HCT116 (cell line): Measurements from ENCODE around the gene ATAD3A. TPM values are rescaled to one million over a fixed set of nuclear protein-coding genes. Genes with fewer than 3 reads are reported as not detected.
"Not testable (repeated sequence)": the region's sequence is repeated elsewhere in the genome, so short reads cannot be mapped to it uniquely, and the experiment has no call there.

ENCODE experiments used
- ATAC-seq: fragments of 200-7000 bp; cut with Tn5 transposase; 2 replicates; pipeline ENCODE4 v1.9.1; 2020; ENCODE audit warnings: mild to moderate bottlenecking, moderate library complexity
- BruUV-seq: library from RNA; stranded (reverse); fragments of 400-500 nt; replicated peaks from 2 replicates; lab custom pipeline; 2021; lab: Mats Ljungman, UMichigan
- CTCF ChIA-PET: fragments of 300-600 bp; sonication (Branson Sonifier 250); formaldehyde crosslinking; loops from one replicate; lab custom pipeline; 2021; ENCODE audit warnings: antibody characterized with exemption; lab: Charles Lee
- POLR2A ChIA-PET: fragments of 300-600, 350-600 bp; sonication (Branson Sonifier 250); formaldehyde crosslinking; loops from one replicate; lab custom pipeline; 2021; ENCODE audit warnings: antibody characterized with exemption; lab: Charles Lee
- RAD21 ChIA-PET, 2 experiments: fragments of 300-600 bp; sonication (Branson Sonifier 250); formaldehyde crosslinking; loops; one replicate each; lab custom pipeline; 2023; ENCODE audit warnings: low total read pairs in 2 of 2; ENCODE audit not compliant: uncharacterized antibody in 2 of 2, unreplicated experiment in 2 of 2, low non-redundant PET in 1 of 2; lab: Charles Lee
- DNase-seq: peaks from one replicate; pipeline ENCODE4 v3.0.0-alpha.2; 2010; ENCODE audit warnings: low read depth, low spot score
- H2AFZ ChIP-seq: fragments of 200-600 bp; shearing (Covaris generic), sonication (generic); 2 replicates; pipeline ENCODE4 v1.6.1; 2017; ENCODE audit warnings: low read depth, mixed run types, mixed read lengths, antibody characterized with exemption, low read length; ENCODE audit not compliant: poor library complexity, severe bottlenecking
- H3K27ac ChIP-seq: 2 replicates; pipeline ENCODE4 v1.5.1; 2012; ENCODE audit warnings: low read depth, low read length
- H3K27me3 ChIP-seq: fragments of 200-600 bp; sonication (generic); 2 replicates; pipeline ENCODE4 v1.6.1; 2016; ENCODE audit warnings: mixed run types, low read length, mixed read lengths; ENCODE audit not compliant: insufficient read depth
- H3K36me3 ChIP-seq, 2 experiments: fragments of 200-500 bp in 1 of 2; fragments of 200-600 bp in 1 of 2; sonication (Bioruptor generic) in 1 of 2; sonication (generic) in 1 of 2; 2 replicates each; pipeline versions ENCODE4 v1.5.1 to v1.6.1; 2014 to 2016; ENCODE audit warnings: low read length in 2 of 2, inconsistent platforms in 1 of 2, mixed read lengths in 1 of 2, mixed run types in 1 of 2; ENCODE audit not compliant: insufficient read depth in 2 of 2, control insufficient read depth in 1 of 2
- H3K4me1 ChIP-seq, 2 experiments: fragments of 200-600 bp in 1 of 2; sonication (generic) in 1 of 2; 2 replicates each; pipeline versions ENCODE4 v1.5.1 to v1.6.1; 2012 to 2017; ENCODE audit warnings: low read length in 2 of 2, inconsistent platforms in 1 of 2, mild to moderate bottlenecking in 1 of 2, mixed read lengths in 1 of 2, mixed run types in 1 of 2, moderate library complexity in 1 of 2; ENCODE audit not compliant: insufficient read depth in 2 of 2, control insufficient read depth in 1 of 2
- H3K4me2 ChIP-seq: fragments of 200-600 bp; sonication (generic); 2 replicates; pipeline ENCODE4 v1.6.1; 2017; ENCODE audit warnings: mixed run types, low read length, mixed read lengths
- H3K4me3 ChIP-seq, 2 experiments: fragments of 200-600 bp in 1 of 2; sonication (generic) in 1 of 2; replicated peaks in 1 of 2; 2 replicates each; pipeline ENCODE4 v1.5.1; 2011 to 2016; ENCODE audit warnings: low read length in 2 of 2, control low read depth in 1 of 2, low read depth in 1 of 2, mild to moderate bottlenecking in 1 of 2, mixed read lengths in 1 of 2, mixed run types in 1 of 2
- H3K79me2 ChIP-seq: fragments of 200-600 bp; sonication (generic); 2 replicates; pipeline ENCODE4 v1.6.1; 2017; ENCODE audit warnings: mild to moderate bottlenecking, mixed run types, low read length, moderate library complexity, mixed read lengths; ENCODE audit not compliant: insufficient read depth
- H3K9ac ChIP-seq: fragments of 200-600 bp; sonication (generic); 2 replicates; pipeline ENCODE4 v1.6.1; 2016; ENCODE audit warnings: low read length, mixed read lengths
- H3K9me2 ChIP-seq: fragments of 200-600 bp; sonication (generic), shearing (Covaris generic); 2 replicates; pipeline ENCODE4 v1.6.1; 2017; ENCODE audit warnings: mixed run types, mild to moderate bottlenecking, moderate library complexity; ENCODE audit not compliant: insufficient read depth
- H3K9me3 ChIP-seq, 2 experiments: fragments of 200-500 bp in 1 of 2; fragments of 200-600 bp in 1 of 2; sonication (Bioruptor generic) in 1 of 2; sonication (generic) in 1 of 2; 2 replicates each; pipeline ENCODE4 v1.6.1; 2014 to 2017; ENCODE audit warnings: low read length in 2 of 2, mixed read lengths in 2 of 2, inconsistent platforms in 1 of 2, low read depth in 1 of 2, mild to moderate bottlenecking in 1 of 2, mixed run types in 1 of 2, moderate library complexity in 1 of 2; ENCODE audit not compliant: control insufficient read depth in 1 of 2, insufficient read depth in 1 of 2
- H4K20me1 ChIP-seq: fragments of 200-600 bp; sonication (generic), shearing (Covaris generic); 2 replicates; pipeline ENCODE4 v1.6.1; 2017; ENCODE audit warnings: mixed run types, mild to moderate bottlenecking, moderate library complexity; ENCODE audit not compliant: insufficient read depth
- intact Hi-C: fragments of 100-400 bp; cut with micrococcal nuclease; formaldehyde crosslinking; loops from 2 replicates; pipeline ENCODE4 v1.10.0; 2022
- total RNA-seq: library from RNA; stranded (reverse); gene quantifications from one replicate; pipeline ENCODE4 v1.2.1, GENCODE V29; 2021; ENCODE audit not compliant: unreplicated experiment

The ATAD3A gene
- total RNA-seq, 1 experiment from 2014 or later, result 92.3 TPM

DNA sequence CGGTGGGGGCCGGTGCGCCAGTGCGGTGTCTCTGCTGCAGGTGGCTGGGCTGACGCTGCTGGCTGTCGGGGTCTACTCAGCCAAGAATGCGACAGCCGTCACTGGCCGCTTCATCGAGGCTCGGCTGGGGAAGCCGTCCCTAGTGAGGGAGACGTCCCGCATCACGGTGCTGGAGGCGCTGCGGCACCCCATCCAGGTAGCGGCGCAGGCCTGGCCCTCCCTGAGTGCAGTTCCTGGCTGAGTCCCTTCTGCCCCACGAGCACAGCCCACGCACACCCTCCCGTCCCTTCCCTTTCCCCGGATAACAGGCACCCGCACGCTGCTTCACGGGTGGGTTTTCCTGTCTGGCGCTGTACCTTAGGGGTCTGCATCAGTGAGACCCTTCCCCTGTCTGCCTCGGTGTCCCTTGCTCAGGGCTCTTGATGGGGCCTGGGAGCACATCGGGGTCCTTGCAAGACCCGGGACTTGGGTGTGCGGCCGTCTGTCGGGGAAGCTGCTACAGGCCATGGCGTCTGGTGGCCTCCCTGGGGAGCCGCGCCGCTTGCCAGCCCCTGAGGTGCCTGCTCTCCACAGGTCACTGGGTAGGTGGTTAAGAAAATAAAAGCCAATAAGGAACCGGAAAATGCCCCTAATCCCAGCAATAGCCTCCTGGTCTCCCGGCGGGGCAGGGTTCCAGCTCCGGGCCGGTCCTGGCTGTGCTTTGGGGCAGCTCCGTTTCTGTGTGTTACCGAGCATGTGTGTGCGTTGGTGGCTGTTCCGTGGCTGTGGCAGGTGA lies 26.8 kb upstream of the ATAD3A start:
- BruUV-seq, H3K9ac ChIP-seq, H3K4me3 ChIP-seq, DNase-seq, H4K20me1 ChIP-seq, H3K4me2 ChIP-seq, H3K4me1 ChIP-seq, H3K9me2 ChIP-seq, H3K27me3 ChIP-seq, intact Hi-C loops, H2AFZ ChIP-seq, RAD21 ChIA-PET, CTCF ChIA-PET, H3K9me3 ChIP-seq, H3K27ac ChIP-seq, POLR2A ChIA-PET: not testable (repeated sequence)
- H3K79me2 ChIP-seq, result peaks cover 10% of the 10 kb centered on the region; the same call in 1 of the 2 replicates
- H3K36me3 ChIP-seq, result peaks cover 14 to 48% of the 10 kb centered on the region in 2 experiments
- ATAC-seq, result 0 out of 2 replicates have a peak, but pooled peaks have one; percentile 8

DNA sequence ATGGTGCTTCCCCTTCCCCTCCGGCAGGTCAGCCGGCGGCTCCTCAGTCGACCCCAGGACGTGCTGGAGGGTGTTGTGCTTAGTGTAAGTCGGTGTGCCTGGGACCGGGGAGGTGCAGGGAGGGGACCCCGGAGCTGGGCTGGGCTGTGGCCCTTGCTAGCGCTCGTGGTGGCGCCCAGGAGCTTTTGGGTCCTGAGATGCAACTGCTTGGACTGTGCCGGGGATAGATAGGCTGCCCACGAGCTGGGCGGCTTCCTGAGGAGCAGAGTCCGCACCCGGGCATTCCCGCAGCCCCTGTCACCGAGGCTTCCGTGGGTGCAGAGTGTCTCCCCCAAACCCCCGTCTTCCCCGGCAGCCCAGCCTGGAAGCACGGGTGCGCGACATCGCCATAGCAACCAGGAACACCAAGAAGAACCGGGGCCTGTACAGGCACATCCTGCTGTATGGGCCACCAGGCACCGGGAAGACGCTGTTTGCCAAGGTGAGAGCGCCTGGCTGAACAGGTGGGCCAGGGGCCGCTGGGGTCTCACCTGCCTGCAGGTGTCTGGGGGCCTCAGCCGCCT lies 26.1 kb upstream of the ATAD3A start:
- H2AFZ ChIP-seq, ATAC-seq, DNase-seq, H3K79me2 ChIP-seq, BruUV-seq, H4K20me1 ChIP-seq, H3K4me2 ChIP-seq, H3K9me2 ChIP-seq, H3K9me3 ChIP-seq, H3K4me3 ChIP-seq, RAD21 ChIA-PET, H3K27me3 ChIP-seq, CTCF ChIA-PET, POLR2A ChIA-PET, H3K9ac ChIP-seq, intact Hi-C loops, H3K4me1 ChIP-seq, H3K27ac ChIP-seq: not testable (repeated sequence)
- peaks cover 14 to 55% of the 10 kb centered on the region in 2 experiments for H3K36me3 ChIP-seq
